DMS 273 (cell line): Measurements from ENCODE around the gene STOM.

ENCODE experiments used
- DNase-seq: peaks from one replicate; lab custom pipeline; 2025; ENCODE audit not compliant: unreplicated experiment; lab: John Stamatoyannopoulos, UW

STOM gene

GRCh38 chr9:121350993-121351561 is 19.0 kb downstream of the STOM start:
- DNase-seq, result peak; percentile 93

GRCh38 chr9:121350036-121350435 is 20.0 kb downstream of the STOM start:
- DNase-seq, result no peak

GRCh38 chr9:121349009-121349408 is 21.0 kb downstream of the STOM start:
- DNase-seq, result no peak

GRCh38 chr9:121348221-121348620 is 21.8 kb downstream of the STOM start:
- DNase-seq, result no peak

GRCh38 chr9:121345070-121345469 is 25.0 kb downstream of the STOM start:
- DNase-seq, result peak; percentile 10

GRCh38 chr9:121344184-121344583 is 25.9 kb downstream of the STOM start:
- DNase-seq, result peak; percentile 17

- no peak for DNase-seq
Measured at GRCh38 chr9:121340676-121341392, 29.2 kb downstream of the STOM start.

- no peak for DNase-seq
Measured at GRCh38 chr9:121339437-121339836, 30.6 kb downstream of the STOM start.

GRCh38 chr9:121336665-121337064 is 33.4 kb downstream of the STOM start:
- no peak for DNase-seq

GRCh38 chr9:121333950-121334773 is 35.9 kb downstream of the STOM start:
- DNase-seq, result no peak

GRCh38 chr9:121331992-121332685 is 37.9 kb downstream of the STOM start:
- DNase-seq, result peak; percentile 33

GRCh38 chr9:121331549-121331948 is 38.5 kb downstream of the STOM start:
- DNase-seq, result no peak

- DNase-seq, result peak; percentile 10
Measured at GRCh38 chr9:121328876-121329681, 41.0 kb downstream of the STOM start.

- DNase-seq, result no peak
Measured at GRCh38 chr9:121328476-121328875, 41.6 kb downstream of the STOM start.

GRCh38 chr9:121326901-121327613 is 43.0 kb downstream of the STOM start:
- DNase-seq, result no peak

GRCh38 chr9:121326130-121326838 is 43.8 kb downstream of the STOM start:
- peak; percentile 23 for DNase-seq

GRCh38 chr9:121325387-121325786 is 44.7 kb downstream of the STOM start:
- no peak for DNase-seq

GRCh38 chr9:121324755-121325154 is 45.3 kb downstream of the STOM start:
- no peak for DNase-seq

- DNase-seq, result peak; percentile 56
Measured at GRCh38 chr9:121324316-121324715, 45.7 kb downstream of the STOM start.
